Activated CD8-positive, alpha-beta memory T cell treated with anti-CD3 and anti-CD28 coated beads, Interleukin-2, amount 50 U/mL, for 24 hours (primary cell): ENCODE measurements around the gene SHROOM1.
"Not testable (repeated sequence)": the region's sequence is repeated elsewhere in the genome, so short reads cannot be mapped to it uniquely, and the experiment has no call there.

Source experiments
- DNase-seq: peaks from one replicate; pipeline ENCODE4 v3.0.0-alpha.2; 2020; ENCODE audit errors: extremely low read depth

SHROOM1 gene, protein sequence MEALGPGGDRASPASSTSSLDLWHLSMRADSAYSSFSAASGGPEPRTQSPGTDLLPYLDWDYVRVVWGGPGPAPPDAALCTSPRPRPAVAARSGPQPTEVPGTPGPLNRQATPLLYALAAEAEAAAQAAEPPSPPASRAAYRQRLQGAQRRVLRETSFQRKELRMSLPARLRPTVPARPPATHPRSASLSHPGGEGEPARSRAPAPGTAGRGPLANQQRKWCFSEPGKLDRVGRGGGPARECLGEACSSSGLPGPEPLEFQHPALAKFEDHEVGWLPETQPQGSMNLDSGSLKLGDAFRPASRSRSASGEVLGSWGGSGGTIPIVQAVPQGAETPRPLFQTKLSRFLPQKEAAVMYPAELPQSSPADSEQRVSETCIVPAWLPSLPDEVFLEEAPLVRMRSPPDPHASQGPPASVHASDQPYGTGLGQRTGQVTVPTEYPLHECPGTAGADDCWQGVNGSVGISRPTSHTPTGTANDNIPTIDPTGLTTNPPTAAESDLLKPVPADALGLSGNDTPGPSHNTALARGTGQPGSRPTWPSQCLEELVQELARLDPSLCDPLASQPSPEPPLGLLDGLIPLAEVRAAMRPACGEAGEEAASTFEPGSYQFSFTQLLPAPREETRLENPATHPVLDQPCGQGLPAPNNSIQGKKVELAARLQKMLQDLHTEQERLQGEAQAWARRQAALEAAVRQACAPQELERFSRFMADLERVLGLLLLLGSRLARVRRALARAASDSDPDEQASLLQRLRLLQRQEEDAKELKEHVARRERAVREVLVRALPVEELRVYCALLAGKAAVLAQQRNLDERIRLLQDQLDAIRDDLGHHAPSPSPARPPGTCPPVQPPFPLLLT

DNA sequence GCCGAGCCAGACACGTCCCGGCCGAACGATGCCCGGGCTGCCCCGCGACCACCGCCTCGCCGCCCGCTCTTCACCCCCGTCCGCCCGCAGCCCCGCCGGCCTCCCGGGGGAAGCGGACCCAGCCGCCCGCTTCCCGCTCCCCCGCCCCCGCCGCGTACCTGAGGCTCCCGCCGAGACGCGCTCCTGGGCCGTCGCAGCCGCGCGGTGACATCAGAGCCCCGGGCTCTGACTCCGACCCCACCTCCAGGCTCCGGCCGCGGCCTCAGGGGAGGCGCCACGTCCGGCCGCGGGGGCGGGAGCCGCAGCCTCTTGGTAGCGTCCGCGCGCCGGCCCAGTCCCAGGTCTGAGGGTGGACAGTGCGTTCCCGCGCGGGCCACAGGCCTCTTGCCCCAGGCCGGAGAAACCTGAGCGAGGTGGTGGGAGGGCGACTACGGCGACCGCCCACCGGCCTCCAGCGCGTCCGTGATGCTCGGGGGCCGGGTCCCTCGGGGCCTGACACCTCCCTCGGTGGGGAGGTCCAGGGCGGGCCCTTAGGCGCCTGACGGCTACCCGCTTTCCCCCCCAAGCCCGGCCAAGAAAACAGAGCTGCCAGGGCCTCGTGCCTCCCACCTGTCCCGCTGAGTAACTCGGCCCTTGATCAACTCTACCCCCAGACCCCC lies at the start of gene SHROOM1:
TSS of gene SHROOM1 (minus strand) at position 212 of the 659 bp plus-strand sequence. CDS start 4,507 bp downstream, outside the sequence.
- no peak for DNase-seq

DNA sequence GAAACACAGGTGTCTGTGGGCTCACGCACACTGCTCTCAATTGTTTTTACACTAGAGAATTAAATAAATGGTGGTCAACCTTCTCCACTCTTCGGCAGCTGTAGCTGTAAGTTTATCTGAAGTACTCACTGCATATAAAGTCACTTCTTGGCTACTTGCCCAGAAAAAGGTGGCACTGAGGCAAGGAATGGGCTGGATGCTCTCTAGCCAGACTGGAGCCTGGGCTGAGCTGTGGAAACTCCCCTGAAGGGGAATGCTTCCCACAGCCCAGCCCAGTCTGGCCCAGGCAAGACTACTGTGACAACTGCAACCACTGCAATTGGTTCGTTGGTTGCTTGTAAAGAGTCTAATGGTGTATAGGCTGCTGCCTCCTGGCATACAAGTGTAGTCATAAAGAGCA lies 47.5 kb upstream of the SHROOM1 start:
- no peak for DNase-seq

DNA sequence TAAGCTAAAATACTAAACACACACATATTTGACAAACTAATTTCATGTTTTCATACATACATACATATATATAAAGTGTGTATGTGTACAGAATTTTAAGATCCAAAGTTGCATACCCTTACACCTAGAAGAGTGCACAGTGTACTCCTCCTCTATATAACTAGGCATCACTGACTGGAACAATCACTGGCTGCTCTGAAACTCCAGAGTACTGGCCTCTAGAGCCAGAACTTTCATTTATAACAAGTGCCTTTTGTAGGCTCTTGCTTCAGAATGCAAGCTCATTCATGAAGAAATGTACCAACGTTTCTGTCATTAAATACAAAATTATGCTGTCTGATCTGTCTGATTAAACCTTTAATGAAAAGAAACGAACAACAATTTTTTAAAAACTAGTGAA lies 47.0 kb upstream of the SHROOM1 start:
- DNase-seq: no peak

DNA sequence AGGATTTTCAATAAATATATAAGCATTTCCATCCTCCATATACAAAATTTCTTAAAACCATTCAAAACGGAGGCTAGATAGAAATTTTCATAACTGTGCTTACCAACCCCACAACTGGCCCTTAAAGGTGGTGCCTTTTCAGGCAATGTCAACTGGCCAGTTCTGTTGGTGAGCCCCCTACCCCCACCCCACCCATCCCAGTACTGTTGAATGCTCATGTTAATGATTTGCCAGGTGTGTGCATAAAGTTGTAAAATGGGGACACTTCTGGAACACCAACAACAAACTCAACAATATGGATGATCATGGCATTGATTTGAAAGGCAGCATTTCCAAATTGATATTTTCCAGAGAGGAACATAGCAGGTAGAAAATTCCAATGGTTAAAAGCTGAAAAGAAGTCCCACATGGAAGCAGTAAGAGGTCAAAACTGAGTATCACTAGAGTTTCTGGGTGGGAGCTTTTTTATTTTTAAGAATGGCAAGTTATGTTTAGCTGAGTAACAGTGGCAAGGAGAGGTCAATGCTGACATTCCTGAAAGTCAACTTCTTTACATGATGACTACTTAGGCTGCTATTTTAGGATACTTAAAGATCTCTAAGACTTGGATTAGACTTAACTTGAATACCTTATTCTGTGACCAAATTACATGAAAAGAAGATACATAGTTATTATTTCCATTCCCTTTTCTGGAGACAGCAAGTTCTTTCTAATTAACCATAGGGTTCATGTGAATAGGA lies 45.7 kb upstream of the SHROOM1 start:
- no peak for DNase-seq

DNA sequence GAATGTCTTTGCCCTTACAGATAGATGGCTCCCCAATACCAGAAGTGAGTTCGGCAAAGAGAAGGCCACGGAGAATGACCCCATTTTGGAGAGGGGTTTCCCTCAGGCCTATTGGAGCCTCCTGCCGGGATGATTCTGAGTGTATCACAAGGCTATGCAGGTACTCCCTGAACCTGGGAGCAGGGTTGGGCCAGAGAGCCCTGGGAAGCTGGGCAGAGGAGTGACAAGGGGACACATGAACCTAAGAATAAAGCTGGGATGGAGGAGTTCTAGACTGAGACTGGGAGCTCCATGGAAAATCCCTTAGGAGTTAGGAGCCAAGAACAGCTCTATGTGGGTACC lies 43.5 kb upstream of the SHROOM1 start:
- DNase-seq: no peak

DNA sequence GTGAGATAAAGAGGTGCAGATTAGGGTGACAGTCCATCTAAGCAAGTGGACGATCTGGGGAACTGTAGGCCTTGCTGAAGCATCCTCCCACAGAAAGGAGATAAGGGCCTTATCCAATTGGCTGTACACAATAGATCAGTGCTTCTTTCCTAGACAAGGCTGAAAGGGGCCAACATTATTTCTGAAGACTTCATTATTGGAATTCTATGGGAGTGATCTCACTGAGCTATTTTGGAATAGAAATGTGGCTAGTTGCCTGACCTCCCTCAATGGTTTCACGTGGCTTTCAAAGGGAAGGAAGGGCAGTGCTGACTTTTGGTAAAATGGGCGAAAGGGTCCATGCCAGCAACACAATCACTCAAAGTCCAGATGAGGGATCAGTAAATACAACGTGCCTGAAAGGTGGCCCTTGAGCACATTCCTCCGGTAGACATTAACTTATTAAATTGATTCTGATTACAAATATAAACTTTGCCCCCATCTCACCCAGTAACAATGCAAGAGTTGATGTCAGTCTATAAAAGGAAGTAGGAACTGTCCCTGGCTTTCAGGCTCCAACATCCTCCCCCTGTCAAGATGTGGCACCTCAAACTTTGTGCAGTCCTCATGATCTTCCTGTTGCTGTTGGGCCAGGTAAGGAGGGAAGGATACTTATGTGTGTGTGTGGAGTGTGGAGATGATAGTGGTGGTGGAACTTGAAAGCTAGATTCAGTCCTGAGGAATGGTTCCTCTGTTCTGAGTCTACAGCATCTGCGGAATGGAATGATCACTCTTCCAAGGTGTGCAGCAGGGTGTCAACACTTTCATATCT lies 42.9 kb upstream of the SHROOM1 start, which contains the start of gene LEAP2:
TSS of gene LEAP2 (plus strand) at position 550 of the 811 bp plus-strand sequence. CDS start at position 577, 27 bp downstream.
- no peak for DNase-seq

DNA sequence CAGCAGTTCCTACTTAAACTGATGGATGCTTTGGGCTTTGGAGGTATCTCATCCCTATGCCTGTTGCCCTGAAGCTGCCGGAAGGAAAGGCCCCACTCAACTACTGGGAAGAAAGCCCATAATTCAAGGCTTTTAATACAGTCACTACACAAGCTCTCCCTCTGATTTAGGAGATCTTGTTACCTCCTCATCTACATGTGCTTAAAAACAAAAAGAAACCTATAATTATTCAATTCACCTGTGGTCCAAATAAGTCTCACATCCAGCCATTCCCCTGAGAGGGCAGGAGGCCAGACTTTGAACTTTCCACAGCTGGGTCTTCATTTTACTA lies 42.3 kb upstream of the SHROOM1 start:
- DNase-seq: no peak

DNA sequence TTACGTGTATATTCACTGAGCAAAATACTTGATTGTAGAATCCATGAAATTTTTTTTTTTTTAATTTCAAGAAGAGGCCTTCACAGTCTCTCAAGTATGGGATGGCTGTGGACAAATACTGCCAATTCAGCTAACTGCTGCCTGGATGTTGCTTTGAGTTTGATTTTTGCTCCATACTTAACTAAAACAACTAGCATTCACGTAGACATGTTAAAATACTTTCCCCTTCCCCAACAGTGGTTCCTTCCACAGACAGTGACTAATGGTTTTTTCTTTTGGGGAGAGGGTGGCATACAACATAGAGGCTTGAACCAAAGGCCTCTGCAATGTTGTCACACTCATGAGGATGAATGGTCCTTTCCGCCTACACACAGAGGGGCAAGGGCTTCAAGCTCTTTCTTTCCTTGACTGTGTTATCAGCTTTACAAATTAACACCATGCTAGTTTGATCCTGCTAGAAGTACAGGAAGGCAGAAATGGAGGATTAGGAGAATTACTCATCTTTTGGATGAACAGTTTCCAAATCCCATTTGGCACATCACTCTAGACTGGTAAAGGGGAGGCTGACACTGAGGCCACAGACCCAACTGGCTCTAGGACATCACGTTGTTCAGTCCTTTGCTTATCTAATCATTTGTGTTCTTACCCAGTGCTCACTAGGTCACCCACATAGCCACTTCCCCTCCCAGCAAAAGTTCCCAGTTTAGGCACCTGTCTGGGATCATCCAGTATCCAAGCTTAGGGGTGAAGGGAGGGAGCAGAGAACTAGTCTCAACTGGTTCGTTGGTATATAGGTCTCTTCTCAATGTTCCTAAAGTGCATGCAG lies 41.2 kb upstream of the SHROOM1 start:
- no peak for DNase-seq

DNA sequence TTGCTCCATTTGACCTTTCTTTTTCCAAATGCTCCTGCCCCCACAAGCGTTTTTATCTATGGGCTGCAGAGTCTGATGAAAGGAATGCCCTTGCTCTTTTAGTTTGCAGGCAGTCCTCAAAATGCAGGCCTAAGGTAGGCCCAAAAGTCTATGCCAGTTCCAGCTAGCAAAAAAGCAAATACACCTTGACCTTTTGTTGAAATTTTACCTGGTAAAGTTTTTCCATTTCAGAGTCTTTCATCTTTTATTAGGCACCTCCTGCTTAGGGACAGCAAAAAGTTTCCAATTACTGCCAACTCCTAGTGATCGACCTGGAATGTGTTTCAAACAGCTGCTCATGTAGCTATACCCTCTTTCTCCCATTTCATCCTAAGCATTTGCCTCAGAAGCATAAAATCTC lies 40.4 kb upstream of the SHROOM1 start:
- DNase-seq: no peak

DNA sequence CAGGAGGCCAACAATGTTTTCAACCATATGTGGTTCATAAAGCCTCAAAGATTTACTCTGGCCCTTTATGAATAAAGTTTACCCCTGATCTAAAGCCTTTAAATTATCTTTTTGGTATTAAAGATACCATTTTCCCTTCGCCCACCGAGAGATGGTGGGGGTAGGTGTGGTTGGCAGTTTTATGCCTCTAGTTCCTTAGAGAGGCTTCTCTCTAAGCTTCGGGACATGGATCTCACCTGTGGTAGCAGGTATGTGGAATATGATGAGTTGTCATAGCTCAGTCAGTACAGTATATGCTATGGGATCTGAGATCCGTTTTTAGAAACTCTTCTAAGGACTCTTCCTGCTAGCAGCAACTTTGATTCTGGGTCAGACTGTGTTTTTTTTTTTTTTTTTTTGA lies 38.3 kb upstream of the SHROOM1 start:
- DNase-seq: no peak

DNA sequence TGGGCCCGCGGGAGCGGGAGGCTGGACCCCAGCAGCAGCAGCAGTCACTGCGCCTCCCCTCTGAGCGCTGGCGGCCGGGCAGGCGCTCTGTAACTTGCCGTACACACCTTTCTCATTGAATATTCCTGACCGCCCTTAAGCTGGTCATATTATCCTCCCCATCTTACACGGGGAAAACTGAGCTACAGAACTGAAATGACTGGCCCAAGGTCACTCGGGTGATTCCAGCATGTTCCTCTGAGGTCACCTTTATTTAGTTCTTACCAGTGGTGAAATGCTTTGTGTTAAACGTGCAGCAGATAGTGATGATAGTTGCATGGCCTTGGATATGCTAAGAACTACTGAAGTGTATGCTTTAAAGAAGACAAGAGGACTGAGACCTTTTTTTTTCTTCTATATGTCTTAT lies 36.6 kb upstream of the SHROOM1 start:
- DNase-seq: no peak

DNA sequence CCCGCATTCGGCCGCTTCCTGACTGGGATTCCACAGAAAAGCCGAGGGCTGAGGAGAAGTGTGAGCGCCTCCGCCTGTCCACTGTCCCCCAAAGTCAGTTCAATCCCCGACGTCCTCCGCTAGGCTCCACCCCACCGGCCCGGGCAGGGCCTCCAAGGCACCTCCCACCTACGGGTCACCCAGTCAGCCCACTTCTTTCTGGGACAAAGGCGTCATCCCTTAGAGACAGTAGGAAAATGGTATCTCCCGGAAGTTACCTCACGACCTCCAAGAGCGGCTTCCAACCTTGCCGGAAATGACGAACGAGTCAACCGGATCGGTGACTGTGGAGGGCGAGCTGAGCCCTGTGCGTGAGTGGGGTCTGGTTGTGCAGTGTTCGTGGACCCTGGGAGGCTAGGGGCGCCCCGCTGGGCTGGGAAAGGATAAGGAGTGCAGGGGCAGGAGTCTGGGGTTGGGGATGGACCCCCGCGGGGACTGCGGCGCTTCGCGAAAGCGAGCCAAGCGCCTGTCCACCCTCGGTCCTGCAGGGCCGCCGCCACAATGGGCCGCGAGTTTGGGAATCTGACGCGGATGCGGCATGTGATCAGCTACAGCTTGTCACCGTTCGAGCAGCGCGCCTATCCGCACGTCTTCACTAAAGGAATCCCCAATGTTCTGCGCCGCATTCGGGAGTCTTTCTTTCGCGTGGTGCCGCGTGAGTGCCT lies 36.0 kb upstream of the SHROOM1 start, which contains the start of the genes GDF9 and UQCRQ:
TSS of gene GDF9 (minus strand) at position 128 of the 704 bp plus-strand sequence. CDS start 1,936 bp downstream, outside the sequence.
TSS of gene UQCRQ (plus strand) at position 301 of the 704 bp plus-strand sequence. CDS start at position 541, 240 bp downstream.
- DNase-seq: peak; percentile 82

DNA sequence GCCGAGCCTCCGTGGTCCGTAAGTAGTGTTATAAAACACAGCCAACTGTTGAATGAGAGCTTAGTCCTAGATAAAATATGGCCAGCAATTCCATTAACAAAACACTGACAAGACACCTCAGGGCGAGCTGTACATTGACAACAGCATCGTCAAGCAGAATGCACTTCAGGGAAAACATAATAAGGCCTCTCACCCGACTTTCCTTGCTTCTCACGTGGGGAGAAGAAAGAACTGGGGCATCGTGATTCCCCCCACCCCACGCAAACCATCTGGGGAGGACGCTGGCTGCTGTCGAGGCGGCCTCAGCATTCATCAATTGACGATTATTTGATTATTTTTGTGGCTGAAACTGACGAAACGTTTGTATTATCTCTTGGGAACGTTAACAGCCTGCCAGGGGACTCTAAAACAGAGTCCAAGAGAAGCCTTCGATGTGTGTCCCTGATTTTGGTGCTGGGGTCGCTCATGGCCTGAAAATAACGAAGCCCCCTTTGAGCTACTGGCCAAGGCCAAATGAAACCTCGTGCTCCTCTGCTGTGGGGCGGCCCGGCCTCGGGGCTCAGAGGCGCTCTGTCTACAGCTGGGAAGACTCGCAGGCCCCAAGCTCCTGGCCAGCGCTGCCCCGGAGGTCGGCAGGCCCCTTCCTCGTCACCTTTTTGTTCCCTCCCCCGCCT lies 35.4 kb upstream of the SHROOM1 start:
- DNase-seq: no peak

DNA sequence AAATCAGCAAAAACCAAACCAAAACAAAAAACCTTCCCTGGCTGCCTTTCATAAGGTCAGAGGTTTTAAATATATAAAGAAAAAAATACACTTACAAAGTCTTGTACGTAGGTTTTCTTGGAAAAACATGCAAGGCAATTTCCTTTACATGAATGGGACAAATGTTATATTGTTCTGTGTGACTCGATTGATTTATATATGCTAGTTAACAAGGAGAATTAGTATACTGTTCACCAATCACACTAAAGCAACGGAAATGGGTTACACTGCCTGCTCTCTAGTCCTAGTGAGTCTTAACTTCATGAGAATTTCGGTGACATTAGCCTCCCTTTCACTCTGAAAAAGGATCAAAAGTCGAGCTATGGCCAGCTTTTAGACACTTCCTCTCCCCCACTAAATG lies 30.3 kb upstream of the SHROOM1 start:
- DNase-seq: no peak

DNA sequence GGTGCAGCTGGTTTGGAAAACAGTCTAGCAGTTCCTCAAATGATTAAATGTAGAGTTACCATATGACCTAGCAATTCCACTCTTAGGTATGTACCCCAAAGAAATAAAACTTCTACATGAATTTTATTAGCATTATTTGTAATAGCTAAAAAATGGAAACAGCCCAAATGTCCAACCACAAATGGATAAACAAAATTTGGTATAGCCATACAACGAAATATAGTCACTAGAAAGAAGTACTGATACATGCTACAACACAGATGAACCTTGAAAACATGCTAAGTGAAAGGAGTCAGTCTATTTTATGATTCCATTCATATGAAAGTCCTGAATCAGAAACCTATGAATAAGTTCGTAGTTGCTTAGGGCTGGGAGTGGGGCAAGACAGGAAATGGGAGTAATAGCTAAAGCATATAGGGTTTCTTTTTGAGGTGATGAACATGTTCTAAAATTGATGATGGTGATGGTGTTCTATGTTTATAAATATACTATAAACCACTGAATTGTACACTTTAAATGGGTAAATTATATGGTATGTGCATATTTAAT lies 29.5 kb upstream of the SHROOM1 start:
- no peak for DNase-seq

DNA sequence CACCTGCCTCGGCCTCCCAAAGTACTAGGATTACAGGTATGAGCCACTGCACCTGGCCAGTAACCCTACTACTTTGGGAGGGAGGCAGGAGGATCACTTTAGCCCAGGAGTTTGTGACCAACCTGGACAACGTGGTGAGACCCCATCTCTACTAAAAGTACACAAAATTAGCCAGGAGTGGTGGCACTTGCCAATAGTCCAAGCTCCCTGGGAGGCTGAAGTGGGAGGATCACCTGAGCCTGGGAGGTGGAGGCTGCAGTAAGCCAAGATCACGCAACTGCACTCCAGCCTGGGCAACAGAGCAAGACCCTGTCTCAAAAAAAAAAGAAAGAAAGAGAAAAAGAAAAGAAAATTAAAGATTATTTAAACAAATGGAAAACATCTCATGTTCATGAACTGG lies 25.6 kb upstream of the SHROOM1 start:
- no peak for DNase-seq

DNA sequence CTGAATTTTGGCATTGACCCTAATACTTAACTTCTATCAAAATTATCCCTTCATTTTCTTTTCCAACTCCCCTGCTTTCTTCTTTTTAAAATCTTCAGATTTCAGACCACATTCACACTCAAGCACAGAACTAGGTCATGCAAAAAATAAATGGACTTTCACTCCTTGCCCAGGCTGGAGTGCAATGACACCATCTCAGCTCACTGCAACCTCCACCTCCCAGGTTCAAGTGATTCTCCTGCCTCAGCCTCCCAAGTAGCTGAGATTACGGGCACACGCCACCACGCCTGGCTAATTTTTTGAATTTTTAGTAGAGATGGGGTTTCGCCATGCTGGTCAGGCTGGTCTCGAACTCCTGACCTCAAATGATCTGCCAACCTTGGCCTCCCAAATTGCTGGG lies 24.5 kb upstream of the SHROOM1 start:
- DNase-seq: not testable (repeated sequence)

DNA sequence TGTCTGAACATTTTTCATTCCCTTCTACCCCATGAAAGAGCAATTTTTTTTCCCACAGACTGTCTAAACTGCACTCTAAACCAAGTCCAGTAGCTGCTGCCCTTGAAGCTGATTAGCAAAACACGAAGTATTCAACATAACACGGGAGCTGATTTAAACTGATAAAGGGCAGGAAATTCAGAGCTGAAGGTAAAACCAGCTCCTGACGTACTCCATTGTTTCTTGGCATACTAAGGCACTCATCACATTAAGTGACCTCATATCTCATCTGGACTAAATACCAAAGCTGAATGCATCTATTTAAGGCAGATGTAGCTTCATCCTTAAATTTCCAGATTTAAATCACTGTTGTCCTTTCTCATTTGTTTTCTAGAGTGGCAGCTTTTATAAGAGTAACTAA lies 23.9 kb upstream of the SHROOM1 start:
- no peak for DNase-seq
